Endothelial cell of umbilical vein (primary cell): ENCODE measurements around the gene EPB42. TPM values are rescaled to one million over a fixed set of nuclear protein-coding genes. Genes with fewer than 3 reads are reported as not detected.

Experiments used
- BruUV-seq: library from RNA; stranded (reverse); fragments of 400-500 nt; replicated peaks from 2 replicates; lab custom pipeline; 2021; lab: Mats Ljungman, UMichigan
- CTCF ChIA-PET: fragments of 300-600, 350-600 bp; sonication (Branson Sonifier 250); formaldehyde crosslinking; loops from one replicate; lab custom pipeline; 2021; ENCODE audit warnings: antibody characterized with exemption, inconsistent platforms; lab: Charles Lee
- POLR2A ChIA-PET: fragments of 300-600, 350-600 bp; sonication (Branson Sonifier 250); formaldehyde crosslinking; loops from one replicate; lab custom pipeline; 2021; ENCODE audit warnings: antibody characterized with exemption, inconsistent platforms; lab: Charles Lee
- DNase-seq: peaks from one replicate; pipeline ENCODE4 v3.0.0-alpha.2; 2011; ENCODE audit warnings: low read depth, low spot score
- FAIRE-seq: peaks from 2 replicates; lab custom pipeline; 2011; peaks lifted over from hg19 to GRCh38; lab: Jason Lieb, UNC
- H2AFZ ChIP-seq: 2 replicates; pipeline ENCODE4 v1.6.0; 2012; ENCODE audit warnings: low read depth, low read length, control low read depth, inconsistent platforms
- H3K27ac ChIP-seq: 2 replicates; pipeline ENCODE4 v1.5.1; 2011; ENCODE audit warnings: low read depth, mild to moderate bottlenecking, control low read depth, low read length, moderate library complexity; ENCODE audit not compliant: insufficient read depth
- H3K27me3 ChIP-seq, 2 experiments: 2 replicates each; pipeline versions ENCODE4 v1.6.0 to v1.6.1; 2011; ENCODE audit warnings: low read length in 2 of 2, mixed read lengths in 1 of 2; ENCODE audit not compliant: control insufficient read depth in 2 of 2, insufficient read depth in 2 of 2
- H3K36me3 ChIP-seq, 2 experiments: 2 replicates in 1 of 2; 3 replicates in 1 of 2; pipeline ENCODE4 v1.5.1; 2011; ENCODE audit warnings: low read length in 2 of 2, mild to moderate bottlenecking in 1 of 2, moderate library complexity in 1 of 2; ENCODE audit not compliant: control insufficient read depth in 2 of 2, insufficient read depth in 2 of 2; ENCODE audit errors: extremely low read depth in 1 of 2
- H3K4me1 ChIP-seq: 3 replicates; pipeline ENCODE4 v1.5.1; 2011; ENCODE audit warnings: mild to moderate bottlenecking, low read length; ENCODE audit not compliant: control insufficient read depth, insufficient read depth; ENCODE audit errors: extremely low read depth
- H3K4me2 ChIP-seq: 2 replicates; pipeline ENCODE4 v1.6.1; 2011; ENCODE audit warnings: low read length, control low read depth, mixed read lengths; ENCODE audit not compliant: insufficient read depth
- H3K4me3 ChIP-seq, 3 experiments: fragments of 200-600 bp in 1 of 3; sonication (generic), shearing (Covaris generic) in 1 of 3; replicated peaks in 1 of 3; 2 replicates each; pipeline ENCODE4 v1.5.1; 2011 to 2016; ENCODE audit warnings: control low read depth in 3 of 3, low read length in 3 of 3, mild to moderate bottlenecking in 2 of 3, inconsistent platforms in 1 of 3, low read depth in 1 of 3, moderate library complexity in 1 of 3; ENCODE audit not compliant: insufficient read depth in 1 of 3
- H3K79me2 ChIP-seq: 2 replicates; pipeline ENCODE4 v1.6.0; 2012; ENCODE audit warnings: low read length, inconsistent platforms; ENCODE audit not compliant: control insufficient read depth, insufficient read depth
- H3K9ac ChIP-seq: replicated peaks from 2 replicates; pipeline ENCODE3; 2011; ENCODE audit warnings: low read length, control low read depth; ENCODE audit not compliant: insufficient read depth; ENCODE audit errors: extremely low read depth
- H3K9me1 ChIP-seq: replicated peaks from 3 replicates; pipeline ENCODE4 v1.6.0; 2011; ENCODE audit warnings: mild to moderate bottlenecking, low read length; ENCODE audit not compliant: control insufficient read depth, insufficient read depth; ENCODE audit errors: extremely low read depth
- H3K9me3 ChIP-seq: replicated peaks from 2 replicates; pipeline ENCODE4 v1.5.1; 2012; ENCODE audit warnings: low read length, inconsistent platforms; ENCODE audit not compliant: control insufficient read depth, insufficient read depth
- H4K20me1 ChIP-seq: replicated peaks from 2 replicates; pipeline ENCODE3; 2011; ENCODE audit warnings: mild to moderate bottlenecking, low read length; ENCODE audit not compliant: control insufficient read depth, insufficient read depth; ENCODE audit errors: extremely low read depth
- EZH2 ChIP-seq: IDR thresholded peaks from 2 replicates; pipeline ENCODE4 v1.6.1; 2012; ENCODE audit warnings: borderline replicate concordance, low read depth, mild to moderate bottlenecking, moderate library complexity, low read length, inconsistent platforms; ENCODE audit not compliant: severe bottlenecking
- FOS ChIP-seq: IDR thresholded peaks from 2 replicates; pipeline ENCODE4 v1.6.1; 2011; ENCODE audit warnings: mild to moderate bottlenecking, low read length, moderate library complexity, borderline replicate concordance; ENCODE audit not compliant: insufficient read depth
- GATA2 ChIP-seq: IDR thresholded peaks from 2 replicates; pipeline ENCODE4 v1.7.0; 2011; ENCODE audit warnings: low read depth, mild to moderate bottlenecking, moderate library complexity, mixed read lengths, low read length; ENCODE audit not compliant: insufficient read length, insufficient read depth
- JUN ChIP-seq: IDR thresholded peaks from 2 replicates; pipeline ENCODE4 v1.6.1; 2011; ENCODE audit warnings: borderline replicate concordance, low read depth; ENCODE audit not compliant: insufficient read length, insufficient read depth
- MYC ChIP-seq: IDR thresholded peaks from one replicate; pipeline ENCODE4 v1.6.1; 2011; ENCODE audit warnings: mild to moderate bottlenecking, low read depth, low read length
- POLR2A ChIP-seq: IDR thresholded peaks from 2 replicates; pipeline ENCODE4 v1.6.1; 2012; ENCODE audit warnings: low read depth, mild to moderate bottlenecking, control low read depth, low read length
- POLR2AphosphoS5 ChIP-seq: IDR thresholded peaks from 2 replicates; pipeline ENCODE4 v1.6.1; 2012; ENCODE audit warnings: low read depth, mild to moderate bottlenecking, control low read depth, low read length, moderate library complexity; ENCODE audit not compliant: insufficient read depth
- dilution Hi-C: fragments of 300-500 bp; cut with MboI; formaldehyde crosslinking; loops from one replicate; pipeline ENCODE4 v1.15.0; 2019; ENCODE audit warnings: low sequenced_read_pairs; ENCODE audit not compliant: extremely low pct_ligation_motif_present
- intact Hi-C: fragments of 100-400 bp; cut with micrococcal nuclease; formaldehyde crosslinking; loops from one replicate; pipeline ENCODE4 v1.10.0; 2022
- polyA plus RNA-seq, 4 experiments: library from polyadenylated mRNA; depleted of rRNA in 3 of 4; stranded (reverse) in 3 of 4; unstranded in 1 of 4; fragments of >200 nt; gene quantifications; 2 replicates each; pipeline versions ENCODE4 v1.2.1 to v1.2.3, GENCODE V29; 2011 to 2012; ENCODE audit warnings: missing spikeins in 1 of 4
- total RNA-seq: library from RNA; stranded (reverse); gene quantifications from 2 replicates; pipeline ENCODE4 v1.2.3, GENCODE V29; 2021
- TF ChIP-seq, protein P1 (sequence below), 2 donors: IDR thresholded peaks; 1 replicate in 1 of 2; 2 replicates in 1 of 2; pipeline ENCODE4 v1.5.1; 2011; ENCODE audit warnings: low read length in 2 of 2, mild to moderate bottlenecking in 2 of 2, moderate library complexity in 2 of 2, control low read depth in 1 of 2, inconsistent platforms in 1 of 2, low read depth in 1 of 2; ENCODE audit not compliant: insufficient read depth in 1 of 2; ENCODE audit errors: extremely low read depth in 1 of 2
- TF ChIP-seq, protein P2 (sequence below): IDR thresholded peaks from 2 replicates; pipeline ENCODE4 v1.6.1; 2011; ENCODE audit not compliant: insufficient read depth, insufficient read length

The EPB42 gene
- total and polyA plus RNA-seq, 2 donors (not counting 3 experiments of a cell fraction or from before 2014, with no cell fraction given): not detected

DNA sequence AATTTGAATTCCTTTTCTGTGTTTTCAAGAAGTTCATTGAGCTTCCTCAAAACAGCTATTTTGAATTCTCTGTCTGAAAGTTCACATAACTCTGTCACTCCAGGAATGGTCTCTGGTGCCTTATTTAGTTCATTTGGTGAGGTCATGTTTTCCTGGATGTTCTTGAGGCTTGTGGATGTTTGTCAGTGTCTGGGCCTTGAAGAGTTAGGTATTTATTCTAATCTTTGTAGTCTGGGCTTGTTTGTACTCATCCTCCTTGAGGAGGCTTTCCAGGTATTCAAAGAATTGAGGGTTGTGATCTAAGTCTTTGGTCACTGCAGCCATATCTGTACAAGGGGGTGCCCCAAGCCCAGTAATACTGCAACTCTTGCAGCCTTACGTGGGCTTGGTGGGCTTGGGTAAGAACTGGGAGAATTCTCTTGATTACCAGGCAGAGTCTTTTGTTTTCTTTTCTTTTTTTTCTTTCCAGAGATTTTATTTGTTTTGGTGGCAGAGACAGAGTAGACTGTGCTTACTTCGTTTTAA, 55.0 kb downstream of the EPB42 start:
- no peaks in the 10 kb centered on the region for H3K36me3 ChIP-seq
- H3K9ac ChIP-seq: no peak overlapping the region
- no peaks in the 10 kb centered on the region for H3K79me2 ChIP-seq
- ChIA-PET POLR2A (no interaction called here), CTCF (no interaction called here)
- no TSS peak for BruUV-seq
- no peak overlapping the region for H3K27ac ChIP-seq
- H4K20me1 ChIP-seq: no peaks in the 10 kb centered on the region
- no peak overlapping the region for H3K4me3 ChIP-seq
- FAIRE-seq: no peak
- H3K4me1 ChIP-seq: peaks cover 13% of the 10 kb centered on the region
- dilution Hi-C loops (no loop called here), intact Hi-C loops (no loop called here)
- H3K27me3 ChIP-seq: no peaks in the 10 kb centered on the region
- H2AFZ ChIP-seq: no peak overlapping the region
- H3K9me3 ChIP-seq: no peaks in the 10 kb centered on the region
- no peak for DNase-seq
- no peak for TF ChIP-seq POLR2A
- TF ChIP-seq GATA2: no peak
- no peak for TF ChIP-seq FOS
- TF ChIP-seq JUN: no peak
- TF ChIP-seq, protein P1, sequence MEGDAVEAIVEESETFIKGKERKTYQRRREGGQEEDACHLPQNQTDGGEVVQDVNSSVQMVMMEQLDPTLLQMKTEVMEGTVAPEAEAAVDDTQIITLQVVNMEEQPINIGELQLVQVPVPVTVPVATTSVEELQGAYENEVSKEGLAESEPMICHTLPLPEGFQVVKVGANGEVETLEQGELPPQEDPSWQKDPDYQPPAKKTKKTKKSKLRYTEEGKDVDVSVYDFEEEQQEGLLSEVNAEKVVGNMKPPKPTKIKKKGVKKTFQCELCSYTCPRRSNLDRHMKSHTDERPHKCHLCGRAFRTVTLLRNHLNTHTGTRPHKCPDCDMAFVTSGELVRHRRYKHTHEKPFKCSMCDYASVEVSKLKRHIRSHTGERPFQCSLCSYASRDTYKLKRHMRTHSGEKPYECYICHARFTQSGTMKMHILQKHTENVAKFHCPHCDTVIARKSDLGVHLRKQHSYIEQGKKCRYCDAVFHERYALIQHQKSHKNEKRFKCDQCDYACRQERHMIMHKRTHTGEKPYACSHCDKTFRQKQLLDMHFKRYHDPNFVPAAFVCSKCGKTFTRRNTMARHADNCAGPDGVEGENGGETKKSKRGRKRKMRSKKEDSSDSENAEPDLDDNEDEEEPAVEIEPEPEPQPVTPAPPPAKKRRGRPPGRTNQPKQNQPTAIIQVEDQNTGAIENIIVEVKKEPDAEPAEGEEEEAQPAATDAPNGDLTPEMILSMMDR (IDR thresholded peaks at IDR 0.05; ENCODE audit: extremely low read depth in 1 of 2, insufficient read depth in 1 of 2, low read depth in 1 of 2, low read length in 2 of 2): no peak
- TF ChIP-seq, protein P2, sequence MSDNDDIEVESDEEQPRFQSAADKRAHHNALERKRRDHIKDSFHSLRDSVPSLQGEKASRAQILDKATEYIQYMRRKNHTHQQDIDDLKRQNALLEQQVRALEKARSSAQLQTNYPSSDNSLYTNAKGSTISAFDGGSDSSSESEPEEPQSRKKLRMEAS: no peak
- TF ChIP-seq EZH2: no peak
- no peak for TF ChIP-seq POLR2AphosphoS5
- no peak for TF ChIP-seq MYC
- no peak overlapping the region for H3K4me2 ChIP-seq
- H3K9me1 ChIP-seq: no peaks in the 10 kb centered on the region
